GM12801 (cell line): Measurements from ENCODE around the gene BUD13.

Experiments used
- TF ChIP-seq, protein P1 (sequence below): IDR thresholded peaks from one replicate; pipeline ENCODE4 v1.5.1; 2011; ENCODE audit warnings: control low read depth; ENCODE audit not compliant: insufficient read length; ENCODE audit errors: extremely low read depth

Gene BUD13

GRCh38 chr11:116710001-116710674 is 62.6 kb downstream of the BUD13 start:
- TF ChIP-seq, protein P1, sequence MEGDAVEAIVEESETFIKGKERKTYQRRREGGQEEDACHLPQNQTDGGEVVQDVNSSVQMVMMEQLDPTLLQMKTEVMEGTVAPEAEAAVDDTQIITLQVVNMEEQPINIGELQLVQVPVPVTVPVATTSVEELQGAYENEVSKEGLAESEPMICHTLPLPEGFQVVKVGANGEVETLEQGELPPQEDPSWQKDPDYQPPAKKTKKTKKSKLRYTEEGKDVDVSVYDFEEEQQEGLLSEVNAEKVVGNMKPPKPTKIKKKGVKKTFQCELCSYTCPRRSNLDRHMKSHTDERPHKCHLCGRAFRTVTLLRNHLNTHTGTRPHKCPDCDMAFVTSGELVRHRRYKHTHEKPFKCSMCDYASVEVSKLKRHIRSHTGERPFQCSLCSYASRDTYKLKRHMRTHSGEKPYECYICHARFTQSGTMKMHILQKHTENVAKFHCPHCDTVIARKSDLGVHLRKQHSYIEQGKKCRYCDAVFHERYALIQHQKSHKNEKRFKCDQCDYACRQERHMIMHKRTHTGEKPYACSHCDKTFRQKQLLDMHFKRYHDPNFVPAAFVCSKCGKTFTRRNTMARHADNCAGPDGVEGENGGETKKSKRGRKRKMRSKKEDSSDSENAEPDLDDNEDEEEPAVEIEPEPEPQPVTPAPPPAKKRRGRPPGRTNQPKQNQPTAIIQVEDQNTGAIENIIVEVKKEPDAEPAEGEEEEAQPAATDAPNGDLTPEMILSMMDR = no peak

GRCh38 chr11:116707746-116708145 is 65.0 kb downstream of the BUD13 start:
- TF ChIP-seq, protein P1 = no peak

- TF ChIP-seq, protein P1 = no peak
Observed at GRCh38 chr11:116707161-116707629, 65.6 kb downstream of the BUD13 start.

GRCh38 chr11:116703421-116703820 is 69.4 kb downstream of the BUD13 start:
- TF ChIP-seq, protein P1 = no peak

GRCh38 chr11:116702772-116703385 is 69.9 kb downstream of the BUD13 start:
- TF ChIP-seq, protein P1 = no peak

DNA sequence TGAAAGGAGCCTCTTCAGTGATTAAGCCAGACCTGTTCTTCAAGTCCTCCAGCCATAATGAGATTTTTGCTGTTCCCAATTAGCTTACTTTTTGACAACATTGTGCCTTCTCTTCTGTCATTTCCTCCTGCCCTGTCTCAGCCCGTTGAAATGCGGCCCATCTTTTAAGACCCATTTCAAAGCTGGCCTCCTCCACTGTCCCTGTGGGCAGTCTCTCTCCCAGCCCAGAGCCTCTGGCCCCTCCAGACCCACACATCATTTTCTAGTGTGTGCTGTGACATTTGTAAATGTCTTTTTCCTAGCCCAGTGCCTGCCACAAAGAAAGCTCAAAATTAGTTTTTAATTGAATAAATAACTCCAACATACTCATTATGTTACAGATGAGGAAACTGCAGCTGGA is 70.9 kb downstream of the BUD13 start:
- TF ChIP-seq, protein P1 = no peak

GRCh38 chr11:116701297-116701801 is 71.4 kb downstream of the BUD13 start:
- TF ChIP-seq, protein P1 = no peak
